GM21576 (cell line): ENCODE results near the gene OR2T34.
"Not testable (repeated sequence)": the region's sequence is repeated elsewhere in the genome, so short reads cannot be mapped to it uniquely, and the experiment has no call there.

Experiments used
- ATAC-seq: cut with Tn5 transposase; IDR thresholded peaks from one replicate; pipeline ENCODE4 v1.9.1; 2021; ENCODE audit warnings: mild to moderate bottlenecking, moderate library complexity; ENCODE audit not compliant: unreplicated experiment

The OR2T34 gene

DNA sequence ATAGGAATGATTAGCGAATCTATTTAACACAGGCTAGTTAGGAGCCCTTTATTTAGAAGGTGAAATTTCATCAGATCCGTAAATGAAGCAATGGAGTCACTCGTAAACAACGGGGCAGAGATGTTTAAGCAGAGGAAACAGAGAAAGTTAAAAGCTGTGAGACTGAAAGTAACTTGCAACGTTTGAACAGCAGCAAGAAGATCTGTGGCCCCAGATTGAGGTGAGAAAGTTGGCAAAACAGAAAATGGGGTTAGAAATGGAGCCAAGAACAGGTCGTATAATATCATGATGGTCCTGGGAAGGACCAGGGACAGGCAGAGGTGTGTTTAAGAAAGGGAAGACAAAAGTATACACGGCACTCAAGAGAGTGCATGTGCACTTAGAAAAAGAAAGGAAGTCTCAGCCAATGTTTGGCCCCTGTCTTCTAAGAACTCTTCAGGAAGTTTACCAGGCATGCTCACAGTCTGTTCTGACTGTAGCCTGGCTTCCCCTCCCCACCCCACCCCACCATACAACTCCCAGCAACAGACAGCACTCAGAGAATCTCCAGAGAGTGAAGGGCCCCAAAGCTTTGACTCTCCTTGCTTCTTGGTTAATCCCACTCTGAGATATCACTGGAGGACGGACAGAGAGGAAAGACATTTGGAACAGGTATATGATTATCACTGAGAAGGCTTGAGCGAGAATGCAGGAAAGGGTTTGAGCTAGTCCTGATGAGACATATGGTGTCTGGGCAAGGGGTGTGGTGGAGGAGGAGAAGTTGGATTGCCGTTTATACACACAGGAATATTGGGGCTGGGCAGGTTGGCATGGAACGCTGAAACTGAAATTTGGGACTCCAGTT, 8.8 kb downstream of the OR2T34 start:
- peak; percentile 71 for ATAC-seq

DNA sequence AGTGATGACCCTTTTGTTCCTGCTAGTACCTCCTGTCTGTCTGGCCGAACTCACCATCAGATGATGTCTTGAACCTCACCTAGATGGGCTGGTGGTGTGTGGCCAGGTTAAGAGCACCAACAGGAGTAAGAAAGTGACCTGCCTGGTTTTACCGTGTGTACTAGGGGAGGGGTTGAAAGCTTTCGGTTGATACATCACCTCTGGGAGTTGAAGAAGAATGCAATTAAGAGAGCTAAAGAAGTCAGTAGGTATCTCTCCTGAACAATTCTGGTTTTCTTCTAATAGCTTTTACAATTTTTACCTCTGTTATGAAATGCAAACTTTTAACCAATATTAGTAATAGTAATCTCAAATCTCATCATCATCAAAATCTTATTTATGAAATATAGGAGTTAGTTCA, 11.9 kb downstream of the OR2T34 start, which contains the start of gene OR2T29:
Gene OR2T29 (minus strand): TSS at position 101 of the 400 bp plus-strand sequence. CDS start 3,281 bp downstream, outside the sequence.
- not testable (repeated sequence) for ATAC-seq

DNA sequence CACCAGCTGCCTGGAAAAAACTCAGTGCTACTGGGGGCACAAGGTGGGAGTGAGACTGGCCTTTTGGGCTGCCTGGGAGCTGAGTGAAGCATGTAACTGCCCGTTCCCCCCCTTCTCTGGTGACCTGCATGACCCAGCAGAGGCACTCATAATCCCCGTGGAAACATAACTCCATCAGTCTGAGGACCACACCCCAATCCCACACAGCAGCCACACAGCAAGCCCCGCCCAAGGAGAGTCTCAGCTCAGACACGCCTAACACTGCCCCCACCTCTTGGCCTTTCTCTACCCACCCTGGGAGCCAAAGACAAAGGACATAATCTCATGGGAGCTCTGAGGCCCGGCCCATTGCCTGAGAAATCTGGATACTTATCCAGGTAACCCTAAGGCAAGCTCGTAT, 23.5 kb downstream of the OR2T34 start:
- not testable (repeated sequence) for ATAC-seq

DNA sequence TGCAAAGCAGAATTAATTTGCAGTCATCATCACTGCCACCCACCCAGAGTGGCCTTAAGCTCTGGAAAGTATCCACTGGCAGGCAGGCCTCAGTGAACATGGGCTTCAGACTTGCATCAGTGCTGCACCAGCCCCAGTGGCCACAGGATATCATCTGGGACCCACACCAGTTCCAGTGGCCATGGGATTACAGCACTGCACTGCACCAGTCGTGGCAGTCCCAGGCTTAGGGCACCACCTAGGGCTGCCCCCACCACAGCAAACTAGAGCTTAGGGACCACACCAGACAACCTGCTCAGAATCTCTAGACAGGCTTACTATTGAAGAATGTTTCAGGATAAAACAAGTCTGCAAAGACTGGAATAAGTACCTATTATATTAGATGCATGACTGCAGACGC, 27.2 kb downstream of the OR2T34 start:
- ATAC-seq: not testable (repeated sequence)

DNA sequence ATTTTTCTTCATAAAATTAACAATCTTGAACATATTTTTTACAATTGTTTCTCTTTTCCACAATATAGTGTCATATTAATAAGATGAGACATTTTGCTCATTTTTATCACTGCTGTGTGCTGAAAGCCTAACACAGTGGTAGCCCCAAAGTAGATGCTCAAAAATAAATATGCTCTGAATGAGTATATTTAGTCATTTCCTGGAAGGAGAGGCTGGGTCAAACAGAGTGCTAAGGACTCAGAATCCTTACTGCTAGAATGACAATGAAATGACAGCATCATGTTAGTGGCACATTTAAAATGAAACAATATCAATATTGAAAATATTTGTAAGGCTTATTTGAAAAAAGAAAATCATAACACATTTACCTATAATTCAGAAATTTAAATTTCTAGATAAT, 37.1 kb downstream of the OR2T34 start:
- ATAC-seq: not testable (repeated sequence)
